Measurements from ENCODE around the gene RERE. TPM values are rescaled to one million over a fixed set of nuclear protein-coding genes. Genes with fewer than 3 reads are reported as not detected.

Gene RERE
- total RNA-seq, 1 donor: 55.0 TPM

- H3K27me3 ChIP-seq (ENCODE audit: insufficient read depth, low read length): no peaks in the 10 kb centered on the region
- H3K4me1 ChIP-seq (ENCODE audit: insufficient read depth, low read length): peaks cover 23% of the 10 kb centered on the region
- no peak overlapping the region for H3K4me3 ChIP-seq (ENCODE audit: insufficient read depth, low read length)
- H3K9me3 ChIP-seq (ENCODE audit: low read depth, low read length): no peaks in the 10 kb centered on the region
- peak overlapping the region; percentile 20 for H3K27ac ChIP-seq (ENCODE audit: low read depth, low read length)
- peaks cover 15% of the 10 kb centered on the region for H3K79me2 ChIP-seq (ENCODE audit: insufficient read depth, low read length)
- no peak for TF ChIP-seq CTCF (IDR thresholded peaks at IDR 0.05; ENCODE audit: extremely low read depth, low read depth, low read length)
- H3K36me3 ChIP-seq (ENCODE audit: insufficient read depth, low read length): no peaks in the 10 kb centered on the region
- DNase-seq (ENCODE audit: insufficient read length, low spot score, missing footprints): no peak
- H3K4me2 ChIP-seq (ENCODE audit: insufficient read depth, low read length): no peak overlapping the region
- H2AFZ ChIP-seq (ENCODE audit: low read length): no peak overlapping the region
- H4K20me1 ChIP-seq (ENCODE audit: insufficient read depth, low read length): peaks cover 3% of the 10 kb centered on the region
Measured at GRCh38 chr1:8481650-8482380, 335.6 kb downstream of the RERE start.

GRCh38 chr1:8478566-8478965, 338.9 kb downstream of the RERE start:
- no peak overlapping the region for H2AFZ ChIP-seq (ENCODE audit: low read length)
- DNase-seq (ENCODE audit: insufficient read length, low spot score, missing footprints): peak; percentile 36
- peaks cover 27% of the 10 kb centered on the region for H3K4me1 ChIP-seq (ENCODE audit: insufficient read depth, low read length)
- H3K4me2 ChIP-seq (ENCODE audit: insufficient read depth, low read length): no peak overlapping the region
- H4K20me1 ChIP-seq (ENCODE audit: insufficient read depth, low read length): peaks cover 7% of the 10 kb centered on the region
- peak overlapping the region; percentile 84 for H3K27ac ChIP-seq (ENCODE audit: low read depth, low read length)
- TF ChIP-seq CTCF (IDR thresholded peaks at IDR 0.05; ENCODE audit: extremely low read depth, low read depth, low read length): no peak
- peaks cover 17% of the 10 kb centered on the region for H3K79me2 ChIP-seq (ENCODE audit: insufficient read depth, low read length)
- no peaks in the 10 kb centered on the region for H3K9me3 ChIP-seq (ENCODE audit: low read depth, low read length)
- H3K4me3 ChIP-seq (ENCODE audit: insufficient read depth, low read length): no peak overlapping the region
- H3K36me3 ChIP-seq (ENCODE audit: insufficient read depth, low read length): no peaks in the 10 kb centered on the region
- no peaks in the 10 kb centered on the region for H3K27me3 ChIP-seq (ENCODE audit: insufficient read depth, low read length)

- Histone ChIP-seq H3K4me3 (ENCODE audit: insufficient read depth, low read length) (no peak overlapping the region), H3K4me1 (ENCODE audit: insufficient read depth, low read length) (peaks cover 27% of the 10 kb centered on the region), H3K36me3 (ENCODE audit: insufficient read depth, low read length) (no peaks in the 10 kb centered on the region), H3K27me3 (ENCODE audit: insufficient read depth, low read length) (no peaks in the 10 kb centered on the region), H3K27ac (ENCODE audit: low read depth, low read length) (peak overlapping the region; percentile 84), H3K79me2 (ENCODE audit: insufficient read depth, low read length) (peaks cover 19% of the 10 kb centered on the region), H2AFZ (ENCODE audit: low read length) (no peak overlapping the region), H4K20me1 (ENCODE audit: insufficient read depth, low read length) (peaks cover 7% of the 10 kb centered on the region), H3K4me2 (ENCODE audit: insufficient read depth, low read length) (peak overlapping the region; percentile 56), H3K9me3 (ENCODE audit: low read depth, low read length) (no peaks in the 10 kb centered on the region)
- no peak for TF ChIP-seq CTCF (IDR thresholded peaks at IDR 0.05; ENCODE audit: extremely low read depth, low read depth, low read length)
- no peak for DNase-seq (ENCODE audit: insufficient read length, low spot score, missing footprints)
Measured at GRCh38 chr1:8477983-8478362, 339.5 kb downstream of the RERE start.

GRCh38 chr1:8477166-8477982, 340.1 kb downstream of the RERE start:
- H3K27ac ChIP-seq (ENCODE audit: low read depth, low read length): peak overlapping the region; percentile 84

More at GRCh38 chr1:8477166-8477982, 340.1 kb downstream of the RERE start:
- Histone ChIP-seq H3K9me3 (ENCODE audit: low read depth, low read length) (no peaks in the 10 kb centered on the region), H3K27me3 (ENCODE audit: insufficient read depth, low read length) (no peaks in the 10 kb centered on the region), H3K4me2 (ENCODE audit: insufficient read depth, low read length) (peak overlapping the region; percentile 56), H3K4me3 (ENCODE audit: insufficient read depth, low read length) (peak overlapping the region; percentile 18), H2AFZ (ENCODE audit: low read length) (no peak overlapping the region), H3K4me1 (ENCODE audit: insufficient read depth, low read length) (peaks cover 27% of the 10 kb centered on the region), H4K20me1 (ENCODE audit: insufficient read depth, low read length) (peaks cover 7% of the 10 kb centered on the region), H3K79me2 (ENCODE audit: insufficient read depth, low read length) (peaks cover 22% of the 10 kb centered on the region), H3K36me3 (ENCODE audit: insufficient read depth, low read length) (no peaks in the 10 kb centered on the region)
- no peak for TF ChIP-seq CTCF (IDR thresholded peaks at IDR 0.05; ENCODE audit: extremely low read depth, low read depth, low read length)
- DNase-seq (ENCODE audit: insufficient read length, low spot score, missing footprints): no peak

Measured in osteoblast (primary cell).